H1 (cell line): ENCODE results near the gene CCDC88C. TPM values are rescaled to one million over a fixed set of nuclear protein-coding genes. Genes with fewer than 3 reads are reported as not detected.

ENCODE experiments used
- CHD2 ChIP-seq: IDR thresholded peaks from 2 replicates; pipeline ENCODE4 v1.6.1; 2012; ENCODE audit warnings: low read length, improper control_type of control experiment
- HDAC6 ChIP-seq: IDR thresholded peaks from one replicate; pipeline ENCODE4 v1.7.1; 2012; ENCODE audit warnings: low read depth, mild to moderate bottlenecking, inconsistent platforms, low read length, moderate library complexity
- RXRA ChIP-seq: IDR thresholded peaks from 2 replicates; pipeline ENCODE4 v1.6.1; 2011; ENCODE audit warnings: low read depth, mild to moderate bottlenecking, low read length, moderate library complexity; ENCODE audit not compliant: insufficient read depth
- SAP30 ChIP-seq: fragments of 300-600 bp; sonication (generic); IDR thresholded peaks from 2 replicates; pipeline ENCODE4 v1.7.1; 2012; ENCODE audit warnings: low read length, moderate library complexity, mild to moderate bottlenecking, inconsistent platforms; ENCODE audit not compliant: insufficient read depth, insufficient replicate concordance
- TAF1 ChIP-seq: IDR thresholded peaks from 2 replicates; pipeline ENCODE4 v1.6.1; 2011; ENCODE audit warnings: mild to moderate bottlenecking, low read depth, low read length
- polyA plus RNA-seq, 7 experiments: library from polyadenylated mRNA; depleted of rRNA in 3 of 7; stranded (reverse) in 5 of 7; unstranded in 2 of 7; fragments of >200 nt in 5 of 7; fragments of 200-250 nt in 2 of 7; gene quantifications; 1 replicate in 5 of 7; 2 replicates in 1 of 7; 4 replicates in 1 of 7; pipeline versions ENCODE4 v1.2.1 to v1.2.3, GENCODE V29; 2011 to 2013; ENCODE audit warnings: missing spikeins in 2 of 7, mixed read lengths in 2 of 7
- total RNA-seq: library from RNA; stranded (reverse); fragmentation: NEBNext Ultra II Directional; extraction: Animal tissue kit (Norgen Biotek cat#: 25700); gene quantifications from 2 replicates; pipeline ENCODE4 v1.2.1, GENCODE V29; 2021

Gene CCDC88C
- total and polyA plus RNA-seq, 2 of the 8 experiments (the other 6 are each of a cell fraction or from before 2014, with no cell fraction given), result 10.3 to 57.7 TPM

DNA sequence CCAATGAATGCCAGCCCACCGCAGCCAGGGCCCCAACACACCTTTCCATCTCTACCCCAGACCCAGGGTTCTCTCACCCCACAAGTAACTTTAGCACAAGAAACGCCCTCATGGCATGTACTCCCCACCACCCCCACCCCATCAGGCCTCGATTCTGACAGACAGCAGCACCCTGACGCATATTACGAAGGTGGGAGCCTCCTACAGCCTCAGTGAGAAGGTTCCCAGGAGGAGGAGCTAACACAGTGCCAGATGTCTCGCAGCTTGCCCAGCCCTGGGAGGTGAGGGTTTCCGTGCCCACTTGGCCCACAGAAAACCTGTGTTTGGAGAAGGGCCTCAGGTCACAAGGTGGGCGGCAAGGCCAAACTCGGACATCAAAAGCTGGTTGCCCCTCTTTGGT lies 32.4 kb downstream of the CCDC88C start (continued):
- TF ChIP-seq RXRA (no peak), HDAC6 (no peak), CHD2 (no peak), TAF1 (no peak), SAP30 (no peak)
